Liver (tissue), 9 donors: ENCODE measurements around the gene KLF8. TPM values are rescaled to one million over a fixed set of nuclear protein-coding genes. Genes with fewer than 3 reads are reported as not detected.

Source experiments
- DNase-seq: peaks from one replicate; pipeline ENCODE4 v3.0.0-alpha.2; 2017; ENCODE audit warnings: low spot score
- H3K27ac ChIP-seq, 2 donors: one replicate each; pipeline ENCODE4 v1.7.0; 2013; ENCODE audit warnings: inconsistent platforms in 2 of 2, low read length in 2 of 2, control low read depth in 1 of 2, low read depth in 1 of 2, mild to moderate bottlenecking in 1 of 2
- H3K27me3 ChIP-seq, 4 donors: one replicate each; pipeline versions ENCODE4 v1.6.1 to v1.7.0; 2013; ENCODE audit warnings: low read length in 3 of 4, inconsistent platforms in 1 of 4, mild to moderate bottlenecking in 1 of 4, moderate library complexity in 1 of 4; ENCODE audit not compliant: control insufficient read depth in 4 of 4, insufficient read depth in 4 of 4
- H3K36me3 ChIP-seq, 4 donors: one replicate each; pipeline versions ENCODE4 v1.6.1 to v1.7.0; 2013; ENCODE audit warnings: low read length in 3 of 4, mild to moderate bottlenecking in 3 of 4, low read depth in 1 of 4, moderate library complexity in 1 of 4; ENCODE audit not compliant: control insufficient read depth in 4 of 4, insufficient read depth in 3 of 4
- H3K4me1 ChIP-seq, 4 donors: one replicate each; pipeline versions ENCODE4 v1.6.1 to v1.7.0; 2013; ENCODE audit warnings: low read length in 3 of 4, mild to moderate bottlenecking in 3 of 4, moderate library complexity in 1 of 4; ENCODE audit not compliant: control insufficient read depth in 4 of 4, insufficient read depth in 4 of 4
- H3K4me3 ChIP-seq, 3 donors: one replicate each; pipeline versions ENCODE4 v1.6.1 to v1.7.0; 2013; ENCODE audit warnings: low read length in 3 of 3, control low read depth in 1 of 3, low read depth in 1 of 3, mild to moderate bottlenecking in 1 of 3
- H3K9ac ChIP-seq, 2 donors: one replicate each; pipeline ENCODE4 v1.7.0; 2013; ENCODE audit warnings: low read length in 2 of 2, mild to moderate bottlenecking in 2 of 2, moderate library complexity in 2 of 2, control low read depth in 1 of 2, low read depth in 1 of 2
- H3K9me3 ChIP-seq, 4 donors: one replicate each; pipeline versions ENCODE4 v1.6.1 to v1.7.0; 2013; ENCODE audit warnings: low read length in 3 of 4; ENCODE audit not compliant: control insufficient read depth in 4 of 4
- FOXA2 ChIP-seq: IDR thresholded peaks from 2 replicates; pipeline ENCODE4 v1.6.1; 2016; ENCODE audit warnings: antibody characterized with exemption
- GABPA ChIP-seq, 2 donors: IDR thresholded peaks in 1 of 2; conservative IDR thresholded peaks in 1 of 2; 2 replicates each; pipeline ENCODE4 v1.6.1; 2016; ENCODE audit warnings: antibody characterized with exemption in 2 of 2, mild to moderate bottlenecking in 1 of 2, moderate library complexity in 1 of 2
- HNF4A ChIP-seq, 2 donors: conservative IDR thresholded peaks; 2 replicates each; pipeline ENCODE4 v1.6.1; 2016; ENCODE audit warnings: antibody characterized with exemption in 2 of 2, mild to moderate bottlenecking in 2 of 2
- HNF4G ChIP-seq: IDR thresholded peaks from 2 replicates; pipeline ENCODE4 v1.6.1; 2016; ENCODE audit warnings: antibody characterized with exemption
- JUND ChIP-seq, 2 donors: IDR thresholded peaks; 2 replicates each; pipeline ENCODE4 v1.6.1; 2016; ENCODE audit warnings: antibody characterized with exemption in 2 of 2
- MAX ChIP-seq: IDR thresholded peaks from 2 replicates; pipeline ENCODE4 v1.6.1; 2016; ENCODE audit warnings: antibody characterized with exemption
- NR2F2 ChIP-seq: IDR thresholded peaks from 2 replicates; pipeline ENCODE4 v1.6.1; 2016; ENCODE audit warnings: antibody characterized with exemption
- RAD21 ChIP-seq, 2 donors: IDR thresholded peaks; 2 replicates each; pipeline ENCODE4 v1.6.1; 2016; ENCODE audit warnings: antibody characterized with exemption in 2 of 2, mild to moderate bottlenecking in 2 of 2
- REST ChIP-seq: IDR thresholded peaks from 2 replicates; pipeline ENCODE4 v1.6.1; 2016; ENCODE audit warnings: antibody characterized with exemption, mild to moderate bottlenecking
- RXRA ChIP-seq, 2 donors: IDR thresholded peaks; 2 replicates each; pipeline ENCODE4 v1.6.1; 2017 to 2018; ENCODE audit warnings: antibody characterized with exemption in 2 of 2, mild to moderate bottlenecking in 1 of 2
- SP1 ChIP-seq: IDR thresholded peaks from 2 replicates; pipeline ENCODE4 v1.6.1; 2018; ENCODE audit warnings: antibody characterized with exemption, mild to moderate bottlenecking
- TAF1 ChIP-seq: conservative IDR thresholded peaks from 2 replicates; pipeline ENCODE4 v1.6.1; 2016; ENCODE audit warnings: antibody characterized with exemption, mild to moderate bottlenecking
- YY1 ChIP-seq: IDR thresholded peaks from 2 replicates; pipeline ENCODE4 v1.6.1; 2016; ENCODE audit warnings: antibody characterized with exemption, mild to moderate bottlenecking
- WGBS: extraction: QIAGEN DNeasy Blood & Tissue Kit; methylation state at CpG from one replicate; pipeline ENCODE4 v1.1.7; 2013; 5-methylcytosine and 5-hydroxymethylcytosine counted together
- polyA plus RNA-seq, 2 donors: library from polyadenylated mRNA; stranded (reverse) in 1 of 2; unstranded in 1 of 2; fragments of 200-250 nt in 1 of 2; fragments of >200 nt in 1 of 2; fragmentation: Nextera tagmentation in 1 of 2; extraction: Ambion mirVana in 1 of 2; gene quantifications; one replicate each; pipeline versions ENCODE4 v1.2.1 to v1.2.3, GENCODE V29; 2013 to 2015
- total RNA-seq, 2 donors: library from RNA; depleted of rRNA; stranded (reverse); fragments of >200 nt; gene quantifications; one replicate each; pipeline ENCODE4 v1.2.3, GENCODE V29; 2014
- TF ChIP-seq, protein P1 (sequence below): fragments of 150-350 bp; IDR thresholded peaks from 2 replicates; pipeline ENCODE4 v1.5.1; 2017; ENCODE audit warnings: improper control_type of control experiment, low read depth, low read length; ENCODE audit not compliant: missing input control
- TF ChIP-seq, protein P2 (sequence below): IDR thresholded peaks from 2 replicates; pipeline ENCODE4 v1.6.1; 2016; ENCODE audit warnings: antibody characterized with exemption
- donor health status: healthy.
- donor health status: healthy.
- donor health status: healthy.
- donor health status: healthy.
- donor health status: healthy.

Gene KLF8
- total and polyA plus RNA-seq, 4 donors = 0.43 to 1.4 (median 0.71) TPM

GRCh38 chrX:56288608-56289007, 56.5 kb downstream of the KLF8 start:
- WGBS = 70% methylated on average over 2 of the region's 2 CpGs
- H3K36me3 ChIP-seq = no peaks in the 10 kb centered on the region

GRCh38 chrX:56289449-56289848, 57.3 kb downstream of the KLF8 start:
- 84% methylated on average over 1 of the region's 1 CpG for WGBS
- H3K4me3 ChIP-seq = no peak overlapping the region
- H3K27me3 ChIP-seq = no peaks in the 10 kb centered on the region
- no peak overlapping the region for H3K9ac ChIP-seq
- no peak overlapping the region for H3K27ac ChIP-seq
- no peaks in the 10 kb centered on the region for H3K4me1 ChIP-seq
- TF ChIP-seq SP1 (no peak), NR2F2 (no peak), RXRA (IDR thresholded peaks at IDR 0.05) (no peak), HNF4A (conservative IDR thresholded peaks at IDR 0.05) (no peak), YY1 (no peak), MAX (no peak), TAF1 (no peak), FOXA2 (no peak), JUND (IDR thresholded peaks at IDR 0.05) (no peak), RAD21 (IDR thresholded peaks at IDR 0.05) (no peak), REST (no peak), GABPA (IDR thresholded peaks at IDR 0.05 in 1 of 2, conservative IDR thresholded peaks at IDR 0.05 in 1 of 2) (no peak)
- TF ChIP-seq, protein P1, sequence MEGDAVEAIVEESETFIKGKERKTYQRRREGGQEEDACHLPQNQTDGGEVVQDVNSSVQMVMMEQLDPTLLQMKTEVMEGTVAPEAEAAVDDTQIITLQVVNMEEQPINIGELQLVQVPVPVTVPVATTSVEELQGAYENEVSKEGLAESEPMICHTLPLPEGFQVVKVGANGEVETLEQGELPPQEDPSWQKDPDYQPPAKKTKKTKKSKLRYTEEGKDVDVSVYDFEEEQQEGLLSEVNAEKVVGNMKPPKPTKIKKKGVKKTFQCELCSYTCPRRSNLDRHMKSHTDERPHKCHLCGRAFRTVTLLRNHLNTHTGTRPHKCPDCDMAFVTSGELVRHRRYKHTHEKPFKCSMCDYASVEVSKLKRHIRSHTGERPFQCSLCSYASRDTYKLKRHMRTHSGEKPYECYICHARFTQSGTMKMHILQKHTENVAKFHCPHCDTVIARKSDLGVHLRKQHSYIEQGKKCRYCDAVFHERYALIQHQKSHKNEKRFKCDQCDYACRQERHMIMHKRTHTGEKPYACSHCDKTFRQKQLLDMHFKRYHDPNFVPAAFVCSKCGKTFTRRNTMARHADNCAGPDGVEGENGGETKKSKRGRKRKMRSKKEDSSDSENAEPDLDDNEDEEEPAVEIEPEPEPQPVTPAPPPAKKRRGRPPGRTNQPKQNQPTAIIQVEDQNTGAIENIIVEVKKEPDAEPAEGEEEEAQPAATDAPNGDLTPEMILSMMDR = no peak
- H3K9me3 ChIP-seq = peaks cover 0 to 5% (median 0%) of the 10 kb centered on the region in 4 donors
- no peaks in the 10 kb centered on the region for H3K36me3 ChIP-seq
- no peak for DNase-seq

More at GRCh38 chrX:56288608-56289007, 56.5 kb downstream of the KLF8 start:
- Histone ChIP-seq H3K27me3 (no peaks in the 10 kb centered on the region), H3K4me3 (no peak overlapping the region), H3K9me3 (peaks cover 0 to 5% (median 0%) of the 10 kb centered on the region in 4 donors), H3K9ac (no peak overlapping the region), H3K27ac (no peak overlapping the region), H3K4me1 (no peaks in the 10 kb centered on the region)
- TF ChIP-seq TAF1 (no peak), GABPA (IDR thresholded peaks at IDR 0.05 in 1 of 2, conservative IDR thresholded peaks at IDR 0.05 in 1 of 2) (no peak), JUND (IDR thresholded peaks at IDR 0.05) (no peak)
- no peak for DNase-seq

DNA sequence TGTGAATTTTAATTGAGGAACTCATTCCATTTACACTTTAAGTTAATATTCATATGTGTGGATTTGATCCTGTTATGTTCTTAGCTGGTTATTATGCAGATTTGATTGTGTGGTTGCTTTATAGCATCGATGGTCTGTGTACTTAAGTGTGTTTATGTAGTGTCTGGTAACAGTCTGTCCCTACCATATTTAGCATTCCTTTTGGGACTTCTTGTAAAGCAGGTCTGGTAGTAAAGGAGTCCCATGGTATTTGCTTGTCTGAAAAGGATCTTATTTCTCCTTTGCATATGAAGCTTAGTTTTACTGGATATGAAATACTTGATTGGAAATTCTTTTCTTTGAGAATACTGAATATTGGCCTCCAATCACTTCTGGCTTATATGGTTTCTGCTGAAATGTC, 76.6 kb downstream of the KLF8 start:
- WGBS = 52% methylated on average over 1 of the region's 1 CpG
- no peaks in the 10 kb centered on the region for H3K27me3 ChIP-seq
- H3K27ac ChIP-seq = no peak overlapping the region
- no peak overlapping the region for H3K9ac ChIP-seq
- H3K4me1 ChIP-seq = no peaks in the 10 kb centered on the region
- TF ChIP-seq JUND (IDR thresholded peaks at IDR 0.05) = no peak
- TF ChIP-seq, protein P2, sequence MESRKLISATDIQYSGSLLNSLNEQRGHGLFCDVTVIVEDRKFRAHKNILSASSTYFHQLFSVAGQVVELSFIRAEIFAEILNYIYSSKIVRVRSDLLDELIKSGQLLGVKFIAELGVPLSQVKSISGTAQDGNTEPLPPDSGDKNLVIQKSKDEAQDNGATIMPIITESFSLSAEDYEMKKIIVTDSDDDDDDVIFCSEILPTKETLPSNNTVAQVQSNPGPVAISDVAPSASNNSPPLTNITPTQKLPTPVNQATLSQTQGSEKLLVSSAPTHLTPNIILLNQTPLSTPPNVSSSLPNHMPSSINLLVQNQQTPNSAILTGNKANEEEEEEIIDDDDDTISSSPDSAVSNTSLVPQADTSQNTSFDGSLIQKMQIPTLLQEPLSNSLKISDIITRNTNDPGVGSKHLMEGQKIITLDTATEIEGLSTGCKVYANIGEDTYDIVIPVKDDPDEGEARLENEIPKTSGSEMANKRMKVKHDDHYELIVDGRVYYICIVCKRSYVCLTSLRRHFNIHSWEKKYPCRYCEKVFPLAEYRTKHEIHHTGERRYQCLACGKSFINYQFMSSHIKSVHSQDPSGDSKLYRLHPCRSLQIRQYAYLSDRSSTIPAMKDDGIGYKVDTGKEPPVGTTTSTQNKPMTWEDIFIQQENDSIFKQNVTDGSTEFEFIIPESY = no peak
- no peak for TF ChIP-seq HNF4G
- TF ChIP-seq SP1 = no peak
- no peaks in the 10 kb centered on the region for H3K36me3 ChIP-seq
- DNase-seq = no peak
- H3K9me3 ChIP-seq = no peaks in the 10 kb centered on the region
- H3K4me3 ChIP-seq = no peak overlapping the region
